Right lobe of liver (tissue), 4 donors: ENCODE data around the gene YARS1.

Source experiments
- CTCF ChIP-seq, 4 donors: fragments of 200-600 bp in 3 of 4; fragments of 450-650 bp in 1 of 4; IDR thresholded peaks; one replicate each; pipeline versions ENCODE4 v1.5.1 to v1.8.0; 2016 to 2022; ENCODE audit warnings: antibody characterized with exemption in 4 of 4, mild to moderate bottlenecking in 2 of 4
- POLR2A ChIP-seq: fragments of 450-650 bp; IDR thresholded peaks from one replicate; pipeline ENCODE4 v1.6.1; 2017; ENCODE audit warnings: antibody characterized with exemption, mild to moderate bottlenecking
- donor health status: DM: no; HTN: no; CAD: no.
- donor health status: DM: no; HTN: no; CAD: no.
- donor health status: DM: no; HTN: yes; CAD: no.

GRCh38 chr1:32775640-32776337, 41.4 kb downstream of the YARS1 start:
- TF ChIP-seq CTCF (IDR thresholded peaks at IDR 0.05) (no peak), POLR2A (no peak)
